Measurements from ENCODE around the gene ASF1B.

DNA sequence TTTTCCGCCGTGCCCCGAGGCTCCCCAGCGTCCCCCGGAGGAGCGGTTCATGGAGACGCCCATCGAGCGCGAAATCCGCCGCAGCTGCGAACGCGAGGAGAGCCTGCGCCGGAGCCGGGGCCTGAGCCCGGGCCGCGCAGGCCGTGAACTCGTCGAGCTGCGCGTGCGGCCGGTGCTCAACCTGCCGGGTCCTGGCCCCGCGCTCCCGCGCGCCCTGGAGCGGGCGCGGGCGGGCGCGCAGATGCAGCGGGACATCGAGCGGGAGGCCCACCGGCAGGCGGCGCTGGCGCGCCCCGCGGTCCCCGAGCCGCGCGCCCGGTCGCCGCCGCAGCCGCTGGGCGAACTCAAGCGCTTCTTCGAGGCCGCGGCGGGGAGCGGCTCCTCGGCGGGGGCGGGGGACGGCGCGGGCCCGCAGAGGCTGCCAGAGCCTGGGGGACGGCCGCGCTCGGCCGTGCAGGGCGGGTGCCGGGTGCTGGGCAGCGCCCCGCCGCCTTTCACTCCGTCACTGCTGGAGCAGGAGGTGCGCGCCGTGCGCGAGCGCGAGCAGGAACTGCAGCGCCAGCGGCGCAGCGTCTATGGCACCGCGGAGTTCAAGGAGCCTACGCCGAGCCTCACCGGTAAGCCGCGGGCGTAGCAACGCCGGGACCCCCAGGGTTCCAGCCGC, 63.0 kb downstream of the ASF1B start:
- TF ChIP-seq POLR2A (IDR thresholded peaks at IDR 0.05; ENCODE audit: low read length) (peak; percentile 74), GATA1 (IDR thresholded peaks at IDR 0.05; ENCODE audit: low read depth, low read length) (no peak)
